ENCODE data around the gene MCCD1.

MCCD1 gene

DNA sequence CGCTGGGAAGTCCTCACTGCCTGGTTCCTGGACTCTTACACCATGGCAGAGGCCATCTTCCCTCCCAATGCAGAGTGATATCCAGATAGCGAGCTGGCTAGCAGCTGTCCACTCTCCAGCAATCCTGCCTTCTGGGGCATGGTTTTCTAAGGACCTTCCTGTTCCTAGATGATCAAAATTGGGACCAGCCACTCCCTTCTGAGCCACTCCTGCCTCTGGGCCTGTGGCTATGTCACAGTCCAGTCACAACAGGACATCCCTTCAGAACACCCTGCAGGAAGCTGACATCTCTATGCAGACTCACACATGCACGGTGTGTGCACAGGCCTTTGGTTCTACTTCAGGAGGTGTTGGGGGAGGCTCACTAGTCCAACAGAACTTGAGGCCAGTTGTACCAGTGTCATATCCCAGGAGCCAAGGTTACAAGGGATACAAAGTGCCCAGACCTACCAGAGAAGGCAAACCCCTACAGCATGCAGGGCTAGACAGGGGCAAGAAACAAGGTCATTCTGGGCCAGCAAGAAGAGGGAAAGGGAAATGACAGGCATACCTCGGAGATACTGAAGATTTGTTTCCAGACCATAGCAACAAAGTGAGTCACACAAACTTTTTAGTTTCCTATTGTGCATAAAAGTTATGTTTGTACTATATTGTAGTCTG lies 2.7 kb upstream of the MCCD1 start:
- H3K4me3 ChIP-seq (ENCODE audit: low read depth, low read length), result no peak overlapping the region
- DNase-seq (ENCODE audit: low read depth), result no peak
- no peak for TF ChIP-seq CTCF (IDR thresholded peaks at IDR 0.05; ENCODE audit: low read depth, low read length, missing control alignments)

- no peak overlapping the region for H3K4me3 ChIP-seq (ENCODE audit: low read depth, low read length)
- TF ChIP-seq CTCF (IDR thresholded peaks at IDR 0.05; ENCODE audit: low read depth, low read length, missing control alignments), result no peak
- DNase-seq (ENCODE audit: low read depth), result no peak
These were observed 420 bp upstream of the MCCD1 start for GRCh38 chr6:31528307-31528777.

DNA sequence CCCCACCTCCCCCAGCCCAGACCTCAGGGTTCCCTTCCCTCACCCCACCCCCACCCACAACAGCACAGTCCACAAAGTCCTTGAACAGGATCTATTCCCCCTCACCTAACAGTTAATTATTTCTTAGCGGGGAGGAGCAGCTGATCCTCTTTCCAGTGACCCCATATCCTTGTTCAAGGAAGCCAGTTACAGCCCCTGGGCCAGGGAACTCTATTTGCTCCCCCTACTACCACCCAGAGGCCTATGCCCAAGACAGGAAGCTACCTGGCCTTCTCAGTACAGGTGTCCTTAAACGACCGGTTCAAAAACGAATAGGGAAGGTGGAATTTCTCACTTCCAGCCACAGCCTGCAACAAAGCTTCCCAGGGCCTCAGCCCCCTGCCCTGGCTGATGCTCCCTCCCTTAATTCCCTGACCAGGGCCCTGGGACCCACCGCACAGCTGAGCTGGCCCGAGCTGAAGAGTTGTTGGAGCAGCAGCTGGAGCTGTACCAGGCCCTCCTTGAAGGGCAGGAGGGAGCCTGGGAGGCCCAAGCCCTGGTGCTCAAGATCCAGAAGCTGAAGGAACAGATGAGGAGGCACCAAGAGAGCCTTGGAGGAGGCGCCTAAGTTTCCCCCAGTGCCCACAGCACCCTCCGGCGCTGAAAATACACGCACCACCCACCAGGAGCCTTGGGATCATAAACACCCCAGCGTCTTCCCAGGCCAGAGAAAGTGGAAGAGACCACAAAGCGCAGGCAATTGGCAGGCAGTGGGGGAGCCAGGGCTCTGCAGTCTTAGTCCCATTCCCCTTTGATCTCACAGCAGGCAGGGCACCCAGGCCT lies 778 bp downstream of the MCCD1 start:
- no peak for DNase-seq (ENCODE audit: low read depth)
- H3K4me3 ChIP-seq (ENCODE audit: low read depth, low read length), result no peak overlapping the region
- TF ChIP-seq CTCF (IDR thresholded peaks at IDR 0.05; ENCODE audit: low read depth, low read length, missing control alignments), result no peak

GRCh38 chr6:31530659-31531058 lies 1.9 kb downstream of the MCCD1 start:
- H3K4me3 ChIP-seq (ENCODE audit: low read depth, low read length), result no peak overlapping the region
- no peak for DNase-seq (ENCODE audit: low read depth)
- no peak for TF ChIP-seq CTCF (IDR thresholded peaks at IDR 0.05; ENCODE audit: low read depth, low read length, missing control alignments)

GRCh38 chr6:31531162-31531561 lies 2.4 kb downstream of the MCCD1 start:
- DNase-seq (ENCODE audit: low read depth), result no peak
- TF ChIP-seq CTCF (IDR thresholded peaks at IDR 0.05; ENCODE audit: low read depth, low read length, missing control alignments), result no peak
- no peak overlapping the region for H3K4me3 ChIP-seq (ENCODE audit: low read depth, low read length)

- TF ChIP-seq CTCF (IDR thresholded peaks at IDR 0.05; ENCODE audit: low read depth, low read length, missing control alignments), result no peak
- no peak overlapping the region for H3K4me3 ChIP-seq (ENCODE audit: low read depth, low read length)
These were observed 3.2 kb downstream of the MCCD1 start for GRCh38 chr6:31531771-31532643.

More at GRCh38 chr6:31531771-31532643, 3.2 kb downstream of the MCCD1 start:
- no peak for DNase-seq (ENCODE audit: low read depth)

Measured in GM12864 (cell line).